ENCODE results near the gene IFI27L1.

IFI27L1 gene

DNA sequence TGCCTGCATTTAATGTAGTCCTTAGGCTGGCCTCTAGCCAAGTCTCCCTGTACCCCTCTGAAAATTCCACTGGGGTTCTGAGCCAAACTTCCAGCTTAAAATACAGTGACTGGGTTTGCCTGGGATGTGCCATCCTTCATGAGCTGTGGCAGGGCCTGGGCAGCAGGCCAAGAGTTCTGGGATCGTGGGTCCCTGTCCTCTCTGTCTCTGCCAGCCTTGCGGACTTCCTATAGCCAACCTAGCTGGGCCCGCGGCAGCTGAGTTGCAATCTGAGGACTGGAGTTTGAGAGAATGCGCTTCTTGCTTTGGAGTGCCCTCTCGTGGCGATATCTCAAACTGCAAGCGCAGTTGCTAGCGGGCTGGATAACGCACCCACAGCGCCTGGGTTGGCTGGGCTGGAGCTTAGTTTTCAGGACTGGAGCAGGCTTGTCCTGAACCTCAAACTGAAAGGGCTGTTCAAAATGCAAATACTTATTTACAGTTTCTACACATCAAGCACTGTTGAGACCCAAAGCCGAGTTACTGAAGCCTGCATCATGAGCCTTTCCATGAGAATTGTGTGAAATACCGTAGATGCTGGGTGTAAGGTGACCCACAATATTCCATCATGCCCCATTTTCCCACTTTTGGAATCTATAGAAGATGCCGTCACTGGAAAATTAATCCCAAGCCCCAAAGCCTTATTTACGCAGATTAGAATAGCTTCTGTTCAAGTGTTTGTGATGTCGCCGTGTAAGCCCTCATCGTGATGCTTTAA, 55.6 kb downstream of the IFI27L1 start:
- peak; percentile 87 for DNase-seq (ENCODE audit: low spot score)

DNA sequence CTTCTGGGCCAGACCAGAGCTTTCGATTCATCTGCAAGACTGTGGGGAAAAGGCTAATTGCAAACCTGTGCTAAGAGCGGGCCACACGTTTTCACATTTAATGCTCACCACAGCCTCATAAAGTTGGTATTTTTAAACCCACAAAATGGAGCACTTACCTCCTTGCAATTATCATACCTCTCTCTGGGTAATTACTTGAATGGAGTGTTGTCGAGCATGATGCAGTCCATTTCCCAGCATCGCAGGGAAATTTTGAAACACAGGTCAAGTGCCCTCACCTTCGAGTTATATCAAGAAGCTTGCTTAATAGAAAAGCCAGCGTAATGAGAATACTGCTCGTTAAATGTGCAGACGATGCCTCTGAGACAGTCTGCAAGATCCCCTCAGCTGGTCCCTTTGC, 57.1 kb downstream of the IFI27L1 start:
- DNase-seq (ENCODE audit: low spot score) = no peak

DNA sequence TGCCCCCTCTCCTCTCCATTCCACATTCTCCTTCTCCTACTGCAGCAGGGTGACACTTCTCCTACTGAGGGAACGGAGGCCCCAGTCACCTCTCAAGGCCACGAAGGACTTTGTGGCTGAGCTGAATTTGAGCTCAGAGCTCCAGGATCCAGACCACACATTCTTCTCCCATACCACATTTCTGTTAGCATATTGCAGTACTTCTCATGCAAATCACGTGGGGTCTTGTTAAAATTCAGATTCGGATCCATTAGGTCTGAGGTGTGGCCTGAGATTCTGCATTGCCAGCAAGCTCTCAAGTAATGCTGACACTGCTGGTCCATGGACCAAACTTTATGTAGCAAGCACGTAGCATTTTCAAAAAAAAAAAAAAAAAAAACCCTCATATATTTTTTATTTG, 57.9 kb downstream of the IFI27L1 start:
- no peak for DNase-seq (ENCODE audit: low spot score)

DNA sequence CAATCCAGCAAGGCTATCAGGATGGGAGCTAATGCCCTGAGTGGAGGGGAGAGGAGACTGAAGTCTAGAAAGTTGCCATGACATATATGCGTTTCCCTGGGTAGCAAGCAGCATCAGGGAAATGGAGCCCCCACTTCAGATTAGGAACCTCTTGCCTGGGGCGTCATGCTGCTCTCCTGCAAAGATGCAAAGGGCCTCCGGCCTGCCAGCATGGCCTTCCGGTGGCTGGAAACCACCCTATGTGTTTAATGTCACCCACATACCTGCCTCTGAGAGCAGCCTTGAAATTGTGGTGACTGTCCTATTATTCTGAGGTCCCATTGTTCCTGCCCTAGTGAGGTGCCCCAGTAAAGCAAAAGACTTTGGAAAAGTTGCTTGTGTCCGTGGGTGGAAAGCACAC, 58.3 kb downstream of the IFI27L1 start:
- DNase-seq (ENCODE audit: low spot score) = no peak

DNA sequence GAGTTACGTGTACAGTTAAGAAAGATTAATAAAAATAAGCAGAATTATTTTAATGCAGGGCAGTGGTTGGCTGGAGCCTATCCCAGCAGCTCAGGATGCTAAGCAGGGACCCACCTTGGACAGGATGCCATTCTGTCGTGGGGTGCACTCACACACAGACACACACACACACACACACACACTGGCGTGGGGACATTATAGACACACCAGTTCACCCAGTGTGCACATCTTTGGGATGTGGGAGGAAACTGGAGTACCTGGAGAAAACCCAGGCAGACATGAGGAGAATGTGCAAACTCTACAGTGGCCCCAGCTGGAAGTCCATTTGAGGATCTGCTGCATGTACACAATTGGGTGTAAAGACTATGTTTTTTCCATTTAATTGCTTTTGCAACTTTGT, 61.1 kb downstream of the IFI27L1 start:
- no peak for DNase-seq (ENCODE audit: low spot score)

DNA sequence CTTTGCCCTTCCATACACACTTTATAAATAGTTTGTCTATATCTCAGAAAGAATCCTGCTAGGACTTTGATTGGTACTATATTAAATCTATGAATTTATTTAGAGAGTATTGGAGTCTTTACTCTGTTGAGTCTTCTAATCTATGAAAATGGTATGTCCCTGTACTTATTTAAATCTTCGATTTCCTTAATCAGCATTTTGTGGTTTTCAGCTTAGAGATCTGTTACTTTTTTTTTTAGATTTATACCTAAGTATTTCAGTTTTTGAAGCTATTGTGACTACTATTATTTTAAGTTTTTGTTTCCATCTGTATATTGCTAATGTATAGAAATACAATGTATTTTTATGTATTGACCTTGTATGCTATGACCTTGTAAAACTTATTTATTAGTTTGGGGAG, 61.7 kb downstream of the IFI27L1 start:
- no peak for DNase-seq (ENCODE audit: low spot score)

DNA sequence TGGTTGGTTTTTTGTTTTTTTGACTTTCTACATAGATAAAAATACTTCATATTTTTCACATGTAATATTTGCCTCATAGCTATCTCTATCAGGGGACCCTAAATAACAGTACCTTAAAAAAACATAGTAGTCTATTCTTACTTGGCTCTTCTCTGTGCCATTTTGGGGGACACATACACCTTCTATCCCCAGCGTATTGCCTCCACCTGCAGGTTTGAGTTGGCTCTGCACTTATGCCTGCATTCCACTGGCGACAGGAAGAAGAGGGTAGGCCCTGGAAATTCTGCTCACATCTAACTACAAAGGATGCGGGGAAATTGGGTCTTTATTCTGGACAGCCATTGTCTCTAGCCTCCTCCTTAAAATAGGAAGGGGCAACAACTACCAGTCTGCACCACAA, 62.1 kb downstream of the IFI27L1 start:
- DNase-seq (ENCODE audit: low spot score) = peak; percentile 53

DNA sequence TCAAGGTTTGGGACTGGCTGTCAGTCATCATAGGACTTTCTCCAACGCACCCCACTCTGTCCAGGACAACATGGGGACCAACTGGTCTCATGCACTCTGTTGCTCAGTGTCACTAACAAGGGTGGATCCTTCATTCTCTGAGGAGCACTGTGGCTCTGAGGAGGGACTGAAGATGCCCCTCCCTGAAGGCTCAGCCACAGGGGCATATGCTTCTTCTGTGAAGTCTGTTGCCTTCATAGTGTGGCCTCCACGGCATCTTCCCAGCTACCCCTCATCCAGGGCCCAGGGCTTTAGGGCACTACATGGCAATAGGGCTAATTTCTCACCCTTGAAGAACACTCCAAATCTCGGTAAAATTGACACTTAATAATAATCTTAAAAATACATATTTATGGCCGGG, 62.6 kb downstream of the IFI27L1 start:
- no peak for DNase-seq (ENCODE audit: low spot score)

DNA sequence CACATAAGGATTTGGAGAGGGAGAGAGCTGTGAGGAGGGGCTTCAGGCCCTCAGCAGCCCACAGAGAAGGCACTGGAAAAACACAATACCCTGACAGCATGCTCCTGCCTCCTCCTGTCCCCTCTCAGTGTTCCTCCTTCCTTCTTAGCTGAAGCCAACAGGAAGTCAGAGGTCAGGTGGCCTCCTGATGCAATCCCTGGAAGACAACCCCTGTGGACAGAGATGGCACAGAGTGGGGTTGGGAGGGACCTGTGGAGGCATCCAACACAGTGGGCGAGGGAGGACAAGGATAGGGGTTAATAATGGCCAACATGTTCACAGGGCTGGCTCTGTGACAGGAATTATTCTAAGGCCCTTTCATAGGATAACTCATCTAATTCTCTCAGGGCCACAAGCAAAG, 63.7 kb downstream of the IFI27L1 start:
- no peak for DNase-seq (ENCODE audit: low spot score)

DNA sequence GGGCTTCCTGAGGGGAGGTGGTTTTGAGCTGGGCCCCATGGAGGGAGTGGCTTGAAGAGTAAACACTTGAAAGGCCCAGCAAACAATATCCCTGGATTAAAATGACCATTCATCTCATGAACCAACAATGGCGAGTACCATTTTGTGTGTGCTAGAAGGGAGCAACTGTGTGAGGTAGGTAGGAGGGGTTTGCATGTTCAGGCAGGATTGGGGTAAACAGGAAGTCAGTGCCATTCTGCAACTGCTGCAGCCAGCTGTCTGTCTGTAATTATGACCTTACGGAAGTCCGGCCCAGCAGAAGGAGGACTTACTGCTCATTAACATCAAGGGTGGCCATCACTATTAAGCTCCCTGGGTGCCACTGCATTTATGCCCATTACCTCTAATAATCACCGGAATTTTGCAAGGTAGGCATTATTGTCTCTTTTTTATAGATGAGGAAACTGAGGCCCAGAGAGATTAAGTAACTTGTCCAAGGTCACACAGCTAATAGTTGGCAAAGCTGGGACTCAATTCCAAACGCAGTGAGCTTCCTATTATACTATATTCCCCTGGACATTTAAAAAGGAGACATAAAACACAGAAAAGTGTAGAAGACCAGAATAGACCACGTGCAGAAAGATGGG, 64.9 kb downstream of the IFI27L1 start:
- peak; percentile 38 for DNase-seq (ENCODE audit: low spot score)
